Glomerular endothelial cell (primary cell): ENCODE data around the gene CH25H. TPM values are rescaled to one million over a fixed set of nuclear protein-coding genes. Genes with fewer than 3 reads are reported as not detected.
"Not testable (repeated sequence)": the region's sequence is repeated elsewhere in the genome, so short reads cannot be mapped to it uniquely, and the experiment has no call there.

Experiments used
- DNase-seq: peaks from one replicate; pipeline ENCODE4 v3.0.0-alpha.2; 2011; ENCODE audit warnings: low read depth, low spot score; ENCODE audit errors: extremely low read depth
- total RNA-seq: library from RNA; depleted of rRNA; stranded (reverse); fragments of >200 nt; gene quantifications from 2 replicates; pipeline ENCODE4 v1.2.3, GENCODE V29; 2015

CH25H gene
- total RNA-seq = not detected in 2 replicates

- DNase-seq = peak; percentile 31
Measured at GRCh38 chr10:89207181-89207800, at the start of gene CH25H. Gene CH25H (minus strand): TSS chr10:89207317. CDS start chr10:89207292, 25 bp downstream.

GRCh38 chr10:89256340-89256739, 49.2 kb upstream of the CH25H start:
- no peak for DNase-seq

- DNase-seq = no peak
Measured at GRCh38 chr10:89255793-89256192, 48.7 kb upstream of the CH25H start.

- DNase-seq = not testable (repeated sequence)
Measured at GRCh38 chr10:89255091-89255579, 48.0 kb upstream of the CH25H start.

- no peak for DNase-seq
Measured at GRCh38 chr10:89252225-89252585, 45.1 kb upstream of the CH25H start.

GRCh38 chr10:89251409-89252224, 44.5 kb upstream of the CH25H start, which contains the start of gene LIPA:
Gene LIPA (minus strand): TSS chr10:89251775. CDS start chr10:89247648, 4,127 bp downstream.
- DNase-seq = peak; percentile 75

- DNase-seq = no peak
Measured at GRCh38 chr10:89250865-89251408, 43.8 kb upstream of the CH25H start.

GRCh38 chr10:89248990-89249389, 41.9 kb upstream of the CH25H start:
- DNase-seq = no peak

- DNase-seq = not testable (repeated sequence)
Measured at GRCh38 chr10:89247623-89248022, 40.5 kb upstream of the CH25H start.

- no peak for DNase-seq
Measured at GRCh38 chr10:89245802-89246201, 38.7 kb upstream of the CH25H start.

GRCh38 chr10:89242840-89243568, 35.9 kb upstream of the CH25H start:
- no peak for DNase-seq

GRCh38 chr10:89242345-89242684, 35.2 kb upstream of the CH25H start:
- no peak for DNase-seq

GRCh38 chr10:89241486-89242344, 34.6 kb upstream of the CH25H start:
- no peak for DNase-seq

GRCh38 chr10:89241026-89241425, 33.9 kb upstream of the CH25H start:
- DNase-seq = no peak

- DNase-seq = no peak
Measured at GRCh38 chr10:89240519-89240918, 33.4 kb upstream of the CH25H start.

- no peak for DNase-seq
Measured at GRCh38 chr10:89238956-89239644, 32.0 kb upstream of the CH25H start.

GRCh38 chr10:89237849-89238248, 30.7 kb upstream of the CH25H start:
- no peak for DNase-seq

GRCh38 chr10:89236226-89236797, 29.2 kb upstream of the CH25H start:
- no peak for DNase-seq

GRCh38 chr10:89235073-89235798, 28.1 kb upstream of the CH25H start:
- no peak for DNase-seq
